ENCODE data around the gene ASTN2.
"Not testable (repeated sequence)": the region's sequence is repeated elsewhere in the genome, so short reads cannot be mapped to it uniquely, and the experiment has no call there.

DNA sequence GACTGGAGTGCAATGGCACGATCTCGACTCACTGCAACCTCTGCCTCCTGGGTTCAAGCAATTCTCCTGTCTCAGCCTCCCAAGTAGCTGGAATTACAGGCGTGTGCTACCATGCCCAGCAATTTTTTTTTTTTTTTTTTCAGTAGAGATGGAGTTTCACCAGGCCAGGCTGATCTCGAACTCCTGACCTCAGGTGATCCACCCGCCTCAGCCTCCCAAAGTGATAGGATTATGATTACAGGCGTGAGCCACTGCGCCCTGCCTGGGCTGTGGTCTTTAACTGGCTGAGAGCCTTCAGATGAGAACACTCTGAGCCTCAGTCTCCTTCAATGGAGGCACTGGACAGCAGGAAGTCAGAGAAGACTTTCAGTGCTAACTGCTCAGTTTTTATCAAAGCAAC lies 576.4 kb downstream of the ASTN2 start:
- not testable (repeated sequence) for TF ChIP-seq POLR2A (IDR thresholded peaks at IDR 0.05; ENCODE audit: low read depth, low read length); PAX8 (IDR thresholded peaks at IDR 0.05); RAD51 (IDR thresholded peaks at IDR 0.05)
- TF ChIP-seq, protein P1, sequence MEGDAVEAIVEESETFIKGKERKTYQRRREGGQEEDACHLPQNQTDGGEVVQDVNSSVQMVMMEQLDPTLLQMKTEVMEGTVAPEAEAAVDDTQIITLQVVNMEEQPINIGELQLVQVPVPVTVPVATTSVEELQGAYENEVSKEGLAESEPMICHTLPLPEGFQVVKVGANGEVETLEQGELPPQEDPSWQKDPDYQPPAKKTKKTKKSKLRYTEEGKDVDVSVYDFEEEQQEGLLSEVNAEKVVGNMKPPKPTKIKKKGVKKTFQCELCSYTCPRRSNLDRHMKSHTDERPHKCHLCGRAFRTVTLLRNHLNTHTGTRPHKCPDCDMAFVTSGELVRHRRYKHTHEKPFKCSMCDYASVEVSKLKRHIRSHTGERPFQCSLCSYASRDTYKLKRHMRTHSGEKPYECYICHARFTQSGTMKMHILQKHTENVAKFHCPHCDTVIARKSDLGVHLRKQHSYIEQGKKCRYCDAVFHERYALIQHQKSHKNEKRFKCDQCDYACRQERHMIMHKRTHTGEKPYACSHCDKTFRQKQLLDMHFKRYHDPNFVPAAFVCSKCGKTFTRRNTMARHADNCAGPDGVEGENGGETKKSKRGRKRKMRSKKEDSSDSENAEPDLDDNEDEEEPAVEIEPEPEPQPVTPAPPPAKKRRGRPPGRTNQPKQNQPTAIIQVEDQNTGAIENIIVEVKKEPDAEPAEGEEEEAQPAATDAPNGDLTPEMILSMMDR (IDR thresholded peaks at IDR 0.05 in 2 of 3, conservative IDR thresholded peaks at IDR 0.05 in 1 of 3; ENCODE audit: control insufficient read depth in 2 of 3, extremely low read depth in 1 of 3, insufficient read depth in 1 of 3, low read depth in 3 of 3, low read length in 3 of 3), result not testable (repeated sequence)
- TF ChIP-seq, protein P2, sequence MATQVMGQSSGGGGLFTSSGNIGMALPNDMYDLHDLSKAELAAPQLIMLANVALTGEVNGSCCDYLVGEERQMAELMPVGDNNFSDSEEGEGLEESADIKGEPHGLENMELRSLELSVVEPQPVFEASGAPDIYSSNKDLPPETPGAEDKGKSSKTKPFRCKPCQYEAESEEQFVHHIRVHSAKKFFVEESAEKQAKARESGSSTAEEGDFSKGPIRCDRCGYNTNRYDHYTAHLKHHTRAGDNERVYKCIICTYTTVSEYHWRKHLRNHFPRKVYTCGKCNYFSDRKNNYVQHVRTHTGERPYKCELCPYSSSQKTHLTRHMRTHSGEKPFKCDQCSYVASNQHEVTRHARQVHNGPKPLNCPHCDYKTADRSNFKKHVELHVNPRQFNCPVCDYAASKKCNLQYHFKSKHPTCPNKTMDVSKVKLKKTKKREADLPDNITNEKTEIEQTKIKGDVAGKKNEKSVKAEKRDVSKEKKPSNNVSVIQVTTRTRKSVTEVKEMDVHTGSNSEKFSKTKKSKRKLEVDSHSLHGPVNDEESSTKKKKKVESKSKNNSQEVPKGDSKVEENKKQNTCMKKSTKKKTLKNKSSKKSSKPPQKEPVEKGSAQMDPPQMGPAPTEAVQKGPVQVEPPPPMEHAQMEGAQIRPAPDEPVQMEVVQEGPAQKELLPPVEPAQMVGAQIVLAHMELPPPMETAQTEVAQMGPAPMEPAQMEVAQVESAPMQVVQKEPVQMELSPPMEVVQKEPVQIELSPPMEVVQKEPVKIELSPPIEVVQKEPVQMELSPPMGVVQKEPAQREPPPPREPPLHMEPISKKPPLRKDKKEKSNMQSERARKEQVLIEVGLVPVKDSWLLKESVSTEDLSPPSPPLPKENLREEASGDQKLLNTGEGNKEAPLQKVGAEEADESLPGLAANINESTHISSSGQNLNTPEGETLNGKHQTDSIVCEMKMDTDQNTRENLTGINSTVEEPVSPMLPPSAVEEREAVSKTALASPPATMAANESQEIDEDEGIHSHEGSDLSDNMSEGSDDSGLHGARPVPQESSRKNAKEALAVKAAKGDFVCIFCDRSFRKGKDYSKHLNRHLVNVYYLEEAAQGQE (IDR thresholded peaks at IDR 0.05; ENCODE audit: low read depth, low read length), result not testable (repeated sequence)
